Testis (tissue), 2 donors: ENCODE results near the gene SGPL1.

Experiments
- POLR2A ChIP-seq: fragments of 450-650 bp; IDR thresholded peaks from one replicate; pipeline ENCODE4 v1.6.1; 2017; ENCODE audit warnings: antibody characterized with exemption, mild to moderate bottlenecking, moderate library complexity
- TF ChIP-seq, protein P1 (sequence below), 3 experiments: fragments of 450-650 bp in 2 of 3; fragments of 200-600 bp in 1 of 3; sonication (generic) in 1 of 3; IDR thresholded peaks; one replicate each; pipeline ENCODE4 v1.5.1; 2016 to 2019; ENCODE audit warnings: antibody characterized with exemption in 3 of 3, mild to moderate bottlenecking in 2 of 3, moderate library complexity in 1 of 3

GRCh38 chr10:70771311-70772194 is 44.2 kb upstream of the SGPL1 start:
- TF ChIP-seq, protein P1, sequence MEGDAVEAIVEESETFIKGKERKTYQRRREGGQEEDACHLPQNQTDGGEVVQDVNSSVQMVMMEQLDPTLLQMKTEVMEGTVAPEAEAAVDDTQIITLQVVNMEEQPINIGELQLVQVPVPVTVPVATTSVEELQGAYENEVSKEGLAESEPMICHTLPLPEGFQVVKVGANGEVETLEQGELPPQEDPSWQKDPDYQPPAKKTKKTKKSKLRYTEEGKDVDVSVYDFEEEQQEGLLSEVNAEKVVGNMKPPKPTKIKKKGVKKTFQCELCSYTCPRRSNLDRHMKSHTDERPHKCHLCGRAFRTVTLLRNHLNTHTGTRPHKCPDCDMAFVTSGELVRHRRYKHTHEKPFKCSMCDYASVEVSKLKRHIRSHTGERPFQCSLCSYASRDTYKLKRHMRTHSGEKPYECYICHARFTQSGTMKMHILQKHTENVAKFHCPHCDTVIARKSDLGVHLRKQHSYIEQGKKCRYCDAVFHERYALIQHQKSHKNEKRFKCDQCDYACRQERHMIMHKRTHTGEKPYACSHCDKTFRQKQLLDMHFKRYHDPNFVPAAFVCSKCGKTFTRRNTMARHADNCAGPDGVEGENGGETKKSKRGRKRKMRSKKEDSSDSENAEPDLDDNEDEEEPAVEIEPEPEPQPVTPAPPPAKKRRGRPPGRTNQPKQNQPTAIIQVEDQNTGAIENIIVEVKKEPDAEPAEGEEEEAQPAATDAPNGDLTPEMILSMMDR (IDR thresholded peaks at IDR 0.05), result no peak
- TF ChIP-seq POLR2A, result no peak
